Measurements from ENCODE around the gene CDH23. TPM values are rescaled to one million over a fixed set of nuclear protein-coding genes. Genes with fewer than 3 reads are reported as not detected.

CDH23 gene
- total and polyA plus RNA-seq, 10 of the 15 experiments (the other 5 are each of a cell fraction or from before 2014, with no cell fraction given), result 0.09 to 0.40 (median 0.15) TPM; not detected in 1

- Histone ChIP-seq H3K9me3 (replicated peaks; ENCODE audit: control insufficient read depth, insufficient read depth, low read length) (no peaks in the 10 kb centered on the region), H3K4me1 (ENCODE audit: control insufficient read depth, insufficient read depth, low read length) (no peaks in the 10 kb centered on the region), H4K20me1 (ENCODE audit: control insufficient read depth, insufficient read depth) (no peaks in the 10 kb centered on the region), H3K27me3 (replicated peaks in 1 of 2; ENCODE audit: control insufficient read depth in 2 of 2, insufficient read depth in 2 of 2, low read length in 1 of 2) (no peaks in the 10 kb centered on the region), H3K79me2 (ENCODE audit: control insufficient read depth, insufficient read depth, low read length) (no peaks in the 10 kb centered on the region), H3K27ac (ENCODE audit: control insufficient read depth, insufficient read depth) (no peak overlapping the region), H3K4me3 (no peak overlapping the region), H3K36me3 (ENCODE audit: control insufficient read depth in 2 of 2, insufficient read depth in 2 of 2, low read length in 1 of 2) (no peaks in the 10 kb centered on the region), H3K4me2 (ENCODE audit: control insufficient read depth, insufficient read depth) (no peak overlapping the region), H3K9ac (ENCODE audit: control insufficient read depth, insufficient read depth, low read length) (no peak overlapping the region), H2AFZ (ENCODE audit: control insufficient read depth, low read depth, low read length) (no peak overlapping the region)
- CTCF ChIA-PET, result interaction anchor here (1.0 to 2.2 kb wide), 2 partner anchors 22 to 27 kb away, joined by 3 to 6 read pairs; no protein-coding TSS in a partner anchor
- in situ Hi-C loops (cut with MboI) (no loop called here), intact Hi-C loops (cut with micrococcal nuclease; ENCODE audit: unreplicated experiment) (no loop called here)
- 64% methylated on average over 14 of the region's 14 CpGs for WGBS (ENCODE audit: insufficient coverage, insufficient replicate concordance, low lambda C conversion rate, missing lambda C conversion rate)
- BruUV-seq (replicated peaks), result no TSS peak
- no peak for DNase-seq (ENCODE audit: low read depth, low spot score)
- TF ChIP-seq PBX3 (IDR thresholded peaks at IDR 0.05; ENCODE audit: insufficient replicate concordance, low read depth, low read length) (no peak), ZNF592 (IDR thresholded peaks at IDR 0.05) (no peak)
- POLR2A ChIA-PET, result no interaction called here
- RAD21 ChIA-PET (ENCODE audit: unreplicated experiment), result interaction anchor here (0.8 to 1.0 kb wide), 2 partner anchors 25 to 27 kb away, joined by 3 to 4 read pairs; no protein-coding TSS in a partner anchor
- SMC1A ChIA-PET (ENCODE audit: uncharacterized antibody, unreplicated experiment), result interaction anchor here (1.2 to 1.8 kb wide), 2 partner anchors 21 to 36 kb away, joined by 4 to 5 read pairs; no protein-coding TSS in a partner anchor
- no peak for ATAC-seq
- no peak for FAIRE-seq
Measured at GRCh38 chr10:71351628-71352319, 44.9 kb upstream of the CDH23 start.

Measured in GM12878 (cell line).